ENCODE results near the gene SET.

Gene SET

GRCh38 chr9:128731093-128731492 lies 42.1 kb downstream of the SET start:
- DNase-seq (ENCODE audit: low read depth), result no peak

GRCh38 chr9:128731691-128732090 lies 42.7 kb downstream of the SET start:
- no peak for DNase-seq (ENCODE audit: low read depth)

- DNase-seq (ENCODE audit: low read depth), result no peak
Observed at GRCh38 chr9:128732576-128732975, 43.6 kb downstream of the SET start.

GRCh38 chr9:128733256-128733655 lies 44.2 kb downstream of the SET start:
- DNase-seq (ENCODE audit: low read depth), result no peak

GRCh38 chr9:128735373-128735772 lies 46.4 kb downstream of the SET start:
- DNase-seq (ENCODE audit: low read depth), result no peak

GRCh38 chr9:128742401-128742800 lies 53.4 kb downstream of the SET start:
- no peak for DNase-seq (ENCODE audit: low read depth)

- DNase-seq (ENCODE audit: low read depth), result no peak
Observed at GRCh38 chr9:128743421-128743820, 54.4 kb downstream of the SET start.
